Breast epithelium (tissue), 3 donors: ENCODE measurements around the gene ZNF384.

Source experiments
- CTCF ChIP-seq, 3 donors: fragments of 450-650 bp; IDR thresholded peaks; one replicate each; pipeline ENCODE4 v1.5.1; 2016 to 2017; ENCODE audit warnings: antibody characterized with exemption in 3 of 3, mild to moderate bottlenecking in 3 of 3, moderate library complexity in 3 of 3
- POLR2A ChIP-seq: fragments of 450-650 bp; IDR thresholded peaks from one replicate; pipeline ENCODE4 v1.6.1; 2016; ENCODE audit warnings: antibody characterized with exemption, mild to moderate bottlenecking, moderate library complexity
- POLR2AphosphoS5 ChIP-seq, 3 donors: sonication (generic); formaldehyde crosslinking; IDR thresholded peaks; one replicate each; pipeline ENCODE4 v1.6.1; 2017; ENCODE audit warnings: antibody characterized with exemption in 3 of 3

DNA sequence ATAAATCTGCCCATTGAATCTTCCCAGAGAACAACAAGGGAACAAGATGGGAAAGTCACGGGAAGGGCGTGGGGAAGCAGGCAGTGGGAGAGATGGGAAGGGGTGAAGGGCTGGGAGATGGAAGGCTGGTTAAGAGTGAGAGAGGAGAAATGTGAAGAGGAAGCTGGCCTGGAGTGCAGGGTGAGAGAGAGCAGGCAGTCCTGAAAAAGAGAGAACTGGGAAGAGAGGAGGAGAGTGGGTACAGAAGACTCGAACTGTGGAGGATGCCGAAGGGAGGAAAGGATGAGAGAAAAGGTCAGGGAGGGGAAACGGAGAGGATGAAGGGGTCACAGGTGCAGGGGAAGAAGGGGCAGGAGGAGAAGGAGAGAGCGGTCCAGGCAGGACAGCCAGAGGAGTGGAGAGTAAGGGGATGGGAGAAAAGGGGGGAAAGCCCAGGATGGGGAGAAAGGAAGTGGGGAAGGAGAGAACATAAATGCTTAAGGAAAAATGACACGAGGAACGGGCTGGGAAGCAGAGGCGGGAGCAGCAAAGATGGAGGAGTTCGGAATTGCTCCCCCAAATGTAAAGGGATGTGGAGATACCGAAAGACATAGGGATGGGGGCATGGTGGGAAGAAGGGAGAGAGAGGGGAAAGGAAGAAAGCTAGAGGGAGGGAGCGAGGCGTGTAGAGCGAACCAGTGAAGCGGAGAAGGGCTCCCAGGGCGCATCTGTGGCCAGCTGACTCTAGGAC is 10.2 kb upstream of the ZNF384 start:
- TF ChIP-seq POLR2A (no peak), CTCF (IDR thresholded peaks at IDR 0.05) (no peak), POLR2AphosphoS5 (IDR thresholded peaks at IDR 0.05) (no peak)
